GM12878 (cell line): ENCODE results near the gene ZDHHC3.

Source experiments
- POLR2AphosphoS5 ChIP-seq: IDR thresholded peaks from 2 replicates; pipeline ENCODE4 v1.6.1; 2011; ENCODE audit warnings: mild to moderate bottlenecking, low read length, inconsistent platforms
- ZNF274 ChIP-seq: IDR thresholded peaks from one replicate; pipeline ENCODE4 v1.8.0; 2011; ENCODE audit not compliant: insufficient read length, insufficient read depth
- ZSCAN29 ChIP-seq: fragments of 450-650 bp; IDR thresholded peaks from 2 replicates; pipeline ENCODE4 v1.6.1; 2017; ENCODE audit warnings: mild to moderate bottlenecking, moderate library complexity
- TF ChIP-seq, protein P1 (sequence below): IDR thresholded peaks from 2 replicates; pipeline ENCODE4 v1.6.1; 2011; ENCODE audit warnings: borderline replicate concordance, low read depth, mild to moderate bottlenecking, moderate library complexity, low read length; ENCODE audit not compliant: insufficient read depth, poor library complexity, severe bottlenecking
- TF ChIP-seq, protein P2 (sequence below): IDR thresholded peaks from 2 replicates; pipeline ENCODE4 v1.6.1; 2012; ENCODE audit warnings: low read length, inconsistent platforms
- TF ChIP-seq, protein P3 (sequence below): IDR thresholded peaks from 2 replicates; pipeline ENCODE4 v1.6.1; 2012; ENCODE audit warnings: improper control_type of control experiment, low read depth, low read length; ENCODE audit not compliant: insufficient replicate concordance

DNA sequence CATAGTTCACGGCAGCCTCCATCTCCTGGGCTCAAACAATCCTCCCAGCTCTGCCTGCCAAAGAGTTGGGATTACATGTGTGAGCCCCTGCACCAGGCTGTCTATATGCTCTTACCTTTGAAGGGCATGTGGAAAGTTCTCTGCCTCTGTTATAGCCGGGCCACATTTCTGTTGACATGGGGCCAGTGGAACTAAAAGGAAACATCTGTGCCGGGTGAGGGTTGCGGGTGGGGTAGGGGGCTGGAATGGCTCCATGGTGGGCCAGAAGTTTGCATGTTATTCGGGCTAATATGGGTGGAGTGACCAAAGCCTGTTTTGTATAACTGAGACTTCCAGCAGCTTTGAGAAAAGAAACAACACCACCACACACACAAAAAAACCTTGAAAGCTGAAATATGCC is 41.8 kb upstream of the ZDHHC3 start:
- TF ChIP-seq ZSCAN29, result no peak
- no peak for TF ChIP-seq POLR2AphosphoS5
- TF ChIP-seq, protein P1, sequence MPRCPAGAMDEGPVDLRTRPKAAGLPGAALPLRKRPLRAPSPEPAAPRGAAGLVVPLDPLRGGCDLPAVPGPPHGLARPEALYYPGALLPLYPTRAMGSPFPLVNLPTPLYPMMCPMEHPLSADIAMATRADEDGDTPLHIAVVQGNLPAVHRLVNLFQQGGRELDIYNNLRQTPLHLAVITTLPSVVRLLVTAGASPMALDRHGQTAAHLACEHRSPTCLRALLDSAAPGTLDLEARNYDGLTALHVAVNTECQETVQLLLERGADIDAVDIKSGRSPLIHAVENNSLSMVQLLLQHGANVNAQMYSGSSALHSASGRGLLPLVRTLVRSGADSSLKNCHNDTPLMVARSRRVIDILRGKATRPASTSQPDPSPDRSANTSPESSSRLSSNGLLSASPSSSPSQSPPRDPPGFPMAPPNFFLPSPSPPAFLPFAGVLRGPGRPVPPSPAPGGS, result no peak
- TF ChIP-seq, protein P2, sequence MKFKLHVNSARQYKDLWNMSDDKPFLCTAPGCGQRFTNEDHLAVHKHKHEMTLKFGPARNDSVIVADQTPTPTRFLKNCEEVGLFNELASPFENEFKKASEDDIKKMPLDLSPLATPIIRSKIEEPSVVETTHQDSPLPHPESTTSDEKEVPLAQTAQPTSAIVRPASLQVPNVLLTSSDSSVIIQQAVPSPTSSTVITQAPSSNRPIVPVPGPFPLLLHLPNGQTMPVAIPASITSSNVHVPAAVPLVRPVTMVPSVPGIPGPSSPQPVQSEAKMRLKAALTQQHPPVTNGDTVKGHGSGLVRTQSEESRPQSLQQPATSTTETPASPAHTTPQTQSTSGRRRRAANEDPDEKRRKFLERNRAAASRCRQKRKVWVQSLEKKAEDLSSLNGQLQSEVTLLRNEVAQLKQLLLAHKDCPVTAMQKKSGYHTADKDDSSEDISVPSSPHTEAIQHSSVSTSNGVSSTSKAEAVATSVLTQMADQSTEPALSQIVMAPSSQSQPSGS, result no peak
- no peak for TF ChIP-seq ZNF274
- TF ChIP-seq, protein P3, sequence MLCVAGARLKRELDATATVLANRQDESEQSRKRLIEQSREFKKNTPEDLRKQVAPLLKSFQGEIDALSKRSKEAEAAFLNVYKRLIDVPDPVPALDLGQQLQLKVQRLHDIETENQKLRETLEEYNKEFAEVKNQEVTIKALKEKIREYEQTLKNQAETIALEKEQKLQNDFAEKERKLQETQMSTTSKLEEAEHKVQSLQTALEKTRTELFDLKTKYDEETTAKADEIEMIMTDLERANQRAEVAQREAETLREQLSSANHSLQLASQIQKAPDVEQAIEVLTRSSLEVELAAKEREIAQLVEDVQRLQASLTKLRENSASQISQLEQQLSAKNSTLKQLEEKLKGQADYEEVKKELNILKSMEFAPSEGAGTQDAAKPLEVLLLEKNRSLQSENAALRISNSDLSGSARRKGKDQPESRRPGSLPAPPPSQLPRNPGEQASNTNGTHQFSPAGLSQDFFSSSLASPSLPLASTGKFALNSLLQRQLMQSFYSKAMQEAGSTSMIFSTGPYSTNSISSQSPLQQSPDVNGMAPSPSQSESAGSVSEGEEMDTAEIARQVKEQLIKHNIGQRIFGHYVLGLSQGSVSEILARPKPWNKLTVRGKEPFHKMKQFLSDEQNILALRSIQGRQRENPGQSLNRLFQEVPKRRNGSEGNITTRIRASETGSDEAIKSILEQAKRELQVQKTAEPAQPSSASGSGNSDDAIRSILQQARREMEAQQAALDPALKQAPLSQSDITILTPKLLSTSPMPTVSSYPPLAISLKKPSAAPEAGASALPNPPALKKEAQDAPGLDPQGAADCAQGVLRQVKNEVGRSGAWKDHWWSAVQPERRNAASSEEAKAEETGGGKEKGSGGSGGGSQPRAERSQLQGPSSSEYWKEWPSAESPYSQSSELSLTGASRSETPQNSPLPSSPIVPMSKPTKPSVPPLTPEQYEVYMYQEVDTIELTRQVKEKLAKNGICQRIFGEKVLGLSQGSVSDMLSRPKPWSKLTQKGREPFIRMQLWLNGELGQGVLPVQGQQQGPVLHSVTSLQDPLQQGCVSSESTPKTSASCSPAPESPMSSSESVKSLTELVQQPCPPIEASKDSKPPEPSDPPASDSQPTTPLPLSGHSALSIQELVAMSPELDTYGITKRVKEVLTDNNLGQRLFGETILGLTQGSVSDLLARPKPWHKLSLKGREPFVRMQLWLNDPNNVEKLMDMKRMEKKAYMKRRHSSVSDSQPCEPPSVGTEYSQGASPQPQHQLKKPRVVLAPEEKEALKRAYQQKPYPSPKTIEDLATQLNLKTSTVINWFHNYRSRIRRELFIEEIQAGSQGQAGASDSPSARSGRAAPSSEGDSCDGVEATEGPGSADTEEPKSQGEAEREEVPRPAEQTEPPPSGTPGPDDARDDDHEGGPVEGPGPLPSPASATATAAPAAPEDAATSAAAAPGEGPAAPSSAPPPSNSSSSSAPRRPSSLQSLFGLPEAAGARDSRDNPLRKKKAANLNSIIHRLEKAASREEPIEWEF, result no peak
